Measurements from ENCODE around the gene HPS6. TPM values are rescaled to one million over a fixed set of nuclear protein-coding genes. Genes with fewer than 3 reads are reported as not detected.

Gene HPS6
- total and polyA plus RNA-seq, 9 of the 15 experiments (the other 6 are each of a cell fraction or from before 2014, with no cell fraction given): 0.45 to 14.0 (median 4.5) TPM

GRCh38 chr10:102065561-102066398 lies 631 bp downstream of the HPS6 start:
- peak overlapping the region; percentile 92 for H3K4me3 ChIP-seq
- BruUV-seq (replicated peaks): no TSS peak
- H3K27me3 ChIP-seq (ENCODE audit: control insufficient read depth in 2 of 2, insufficient read depth in 2 of 2, low read length in 2 of 2): no peaks in the 10 kb centered on the region
- 9% methylated on average over 28 of the region's 63 CpGs for WGBS (ENCODE audit: insufficient coverage, low coverage, missing lambda C conversion rate)
- H3K4me1 ChIP-seq (replicated peaks in 1 of 2; ENCODE audit: control insufficient read depth in 2 of 2, insufficient read depth in 2 of 2, low read length in 2 of 2): peaks cover 25 to 38% of the 10 kb centered on the region in 2 experiments; a peak in 4 of 5 replicates
- H3K4me2 ChIP-seq (ENCODE audit: insufficient read depth, low read length): peak overlapping the region; percentile 84
- H3K27ac ChIP-seq (ENCODE audit: extremely low read depth, low read depth, low read length): peak overlapping the region; percentile 76; the same call in 2 of the 3 replicates
- in situ Hi-C loops (cut with MboI): no loop called here
- peaks cover 5% of the 10 kb centered on the region; the same call in 1 of the 2 replicates for H4K20me1 ChIP-seq (replicated peaks; ENCODE audit: control insufficient read depth, insufficient read depth, low read length)
- peak; percentile 61 for ATAC-seq
- FAIRE-seq: no peak
- DNase-seq (ENCODE audit: extremely low read depth in 1 of 4, low spot score in 3 of 4): peak in 1 of 4 experiments; percentile 29
- ChIA-PET CTCF (ENCODE audit: low intra/inter-chr PET ratio) (no interaction called here), POLR2A (interaction anchor here (0.6 to 1.2 kb wide), 3 partner anchors 36 to 377 kb away, joined by 3 to 4 read pairs (median 3); no protein-coding TSS in a partner anchor)
- peak overlapping the region; percentile 80 to 99 for H3K9ac ChIP-seq (ENCODE audit: insufficient read depth in 1 of 2, low read depth in 2 of 2, low read length in 2 of 2)
- H2AFZ ChIP-seq (ENCODE audit: low read depth, low read length): peak overlapping the region; percentile 92; the same call in 1 of the 2 replicates
- peaks cover 21% of the 10 kb centered on the region for H3K79me2 ChIP-seq (ENCODE audit: control insufficient read depth, insufficient read depth, low read length)
- intact Hi-C loops (cut with micrococcal nuclease): loop anchor here (2.0 to 5.0 kb wide), 2 partner anchors 47 to 853 kb away; no protein-coding TSS in a partner anchor
- H3K36me3 ChIP-seq (ENCODE audit: control insufficient read depth, insufficient read depth, low read length): peaks cover 9% of the 10 kb centered on the region; the same call in 1 of the 3 replicates
- H3K9me1 ChIP-seq (ENCODE audit: control insufficient read depth, insufficient read depth, low read length): peaks cover 4% of the 10 kb centered on the region
- no peaks in the 10 kb centered on the region for H3K9me3 ChIP-seq (replicated peaks; ENCODE audit: control insufficient read depth, insufficient read depth, low read depth, low read length)
- no peak for TF ChIP-seq NELFE (IDR thresholded peaks at IDR 0.05; ENCODE audit: insufficient read depth, insufficient read length)
- TF ChIP-seq KLF16 (IDR thresholded peaks at IDR 0.05): no peak
- no peak for TF ChIP-seq MECOM (CRISPR knock-in tag; IDR thresholded peaks at IDR 0.05)
- TF ChIP-seq RBFOX2 (IDR thresholded peaks at IDR 0.05; ENCODE audit: low read depth, low read length): peak; percentile 72
- no peak for TF ChIP-seq NBN (IDR thresholded peaks at IDR 0.05; ENCODE audit: low read depth)
- TF ChIP-seq SAFB (IDR thresholded peaks at IDR 0.05; ENCODE audit: borderline replicate concordance, low read depth, low read length): peak; percentile 72; the same call in 1 of the 2 replicates
- 0 out of 2 replicates have a peak, but pooled peaks have one; percentile 16 for TF ChIP-seq ZBTB9 (CRISPR knock-in tag; IDR thresholded peaks at IDR 0.05)
- TF ChIP-seq FOXP1 (CRISPR knock-in tag; IDR thresholded peaks at IDR 0.05): peak; percentile 76; the same call in 1 of the 2 replicates
- peak; percentile 60 for TF ChIP-seq GABPA (tag; conservative IDR thresholded peaks at IDR 0.05; ENCODE audit: low read depth)
- TF ChIP-seq TRIM28 (IDR thresholded peaks at IDR 0.05): no peak
- no peak for TF ChIP-seq CHCHD3 (CRISPR knock-in tag; IDR thresholded peaks at IDR 0.05)
- peak; percentile 64 for TF ChIP-seq RBBP5 (IDR thresholded peaks at IDR 0.05; ENCODE audit: borderline replicate concordance, insufficient read depth, low read length, poor library complexity, severe bottlenecking)
- peak in 2 of 3 experiments; percentile 2 to 21; a peak in 1 of 6 replicates for TF ChIP-seq CTCF (IDR thresholded peaks at IDR 0.05 in 2 of 3, conservative IDR thresholded peaks at IDR 0.05 in 1 of 3; ENCODE audit: insufficient read depth in 2 of 3, low read depth in 1 of 3, low read length in 3 of 3)
- TF ChIP-seq CREB3L1 (IDR thresholded peaks at IDR 0.05; ENCODE audit: borderline replicate concordance, low read depth): 0 out of 2 replicates have a peak, but pooled peaks have one; percentile 2
- TF ChIP-seq POLR2G (IDR thresholded peaks at IDR 0.05; ENCODE audit: low read depth, low read length): peak; percentile 63
- TF ChIP-seq TCFL5 (CRISPR knock-in tag; conservative IDR thresholded peaks at IDR 0.05): no peak

Data from K562 (cell line).